Superior temporal gyrus (tissue), 1 donor: Measurements from ENCODE around the gene FERMT2.

Experiments
- DNase-seq: peaks from one replicate; pipeline ENCODE4 v3.0.0-alpha.2; 2016; ENCODE audit errors: extremely low spot score

Gene FERMT2, protein sequence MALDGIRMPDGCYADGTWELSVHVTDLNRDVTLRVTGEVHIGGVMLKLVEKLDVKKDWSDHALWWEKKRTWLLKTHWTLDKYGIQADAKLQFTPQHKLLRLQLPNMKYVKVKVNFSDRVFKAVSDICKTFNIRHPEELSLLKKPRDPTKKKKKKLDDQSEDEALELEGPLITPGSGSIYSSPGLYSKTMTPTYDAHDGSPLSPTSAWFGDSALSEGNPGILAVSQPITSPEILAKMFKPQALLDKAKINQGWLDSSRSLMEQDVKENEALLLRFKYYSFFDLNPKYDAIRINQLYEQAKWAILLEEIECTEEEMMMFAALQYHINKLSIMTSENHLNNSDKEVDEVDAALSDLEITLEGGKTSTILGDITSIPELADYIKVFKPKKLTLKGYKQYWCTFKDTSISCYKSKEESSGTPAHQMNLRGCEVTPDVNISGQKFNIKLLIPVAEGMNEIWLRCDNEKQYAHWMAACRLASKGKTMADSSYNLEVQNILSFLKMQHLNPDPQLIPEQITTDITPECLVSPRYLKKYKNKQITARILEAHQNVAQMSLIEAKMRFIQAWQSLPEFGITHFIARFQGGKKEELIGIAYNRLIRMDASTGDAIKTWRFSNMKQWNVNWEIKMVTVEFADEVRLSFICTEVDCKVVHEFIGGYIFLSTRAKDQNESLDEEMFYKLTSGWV

DNA sequence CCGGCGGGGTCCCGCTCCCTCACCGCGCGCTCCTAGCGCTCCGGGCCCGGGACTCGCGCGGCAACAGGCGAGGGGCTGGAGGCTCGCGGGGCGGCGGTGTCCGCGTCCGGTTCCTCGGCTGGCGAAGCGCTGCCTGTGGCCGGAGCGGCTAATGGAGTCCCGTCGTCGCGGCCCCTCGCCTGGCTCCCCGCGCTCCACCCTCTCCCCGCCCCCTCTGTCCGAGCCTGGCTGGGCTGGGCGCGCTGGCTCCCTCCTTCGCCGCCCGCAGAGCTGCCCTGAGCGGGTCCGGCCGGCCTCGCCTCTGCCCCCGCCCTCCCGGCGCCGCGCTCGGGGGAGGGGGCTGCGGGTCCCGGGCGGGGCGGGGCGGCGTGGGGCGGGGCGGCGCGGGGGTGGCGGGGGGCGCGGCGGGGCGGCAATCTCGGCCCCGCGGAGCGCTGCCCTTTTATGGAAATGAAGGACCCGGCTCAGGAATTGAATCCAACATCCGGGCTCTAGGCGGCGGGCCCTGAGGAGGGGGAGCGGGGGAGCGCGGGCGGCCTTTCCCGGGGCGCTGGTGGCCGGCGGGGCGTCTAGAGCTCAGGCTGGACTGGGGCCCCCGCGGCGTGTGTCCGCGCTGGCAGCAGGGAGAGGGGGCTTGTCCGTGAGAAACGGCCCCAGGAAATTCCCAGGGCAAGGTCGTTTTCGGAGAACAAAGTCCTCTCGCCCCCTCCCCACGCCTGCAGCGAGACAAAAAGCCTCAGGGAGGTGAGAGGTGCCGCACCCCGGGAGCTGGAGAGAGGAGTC lies at the start of gene FERMT2:
Gene FERMT2 (minus strand): TSS at position 153 of the 783 bp plus-strand sequence. CDS start 482 bp downstream, outside the sequence.
- peak; percentile 89 for DNase-seq

DNA sequence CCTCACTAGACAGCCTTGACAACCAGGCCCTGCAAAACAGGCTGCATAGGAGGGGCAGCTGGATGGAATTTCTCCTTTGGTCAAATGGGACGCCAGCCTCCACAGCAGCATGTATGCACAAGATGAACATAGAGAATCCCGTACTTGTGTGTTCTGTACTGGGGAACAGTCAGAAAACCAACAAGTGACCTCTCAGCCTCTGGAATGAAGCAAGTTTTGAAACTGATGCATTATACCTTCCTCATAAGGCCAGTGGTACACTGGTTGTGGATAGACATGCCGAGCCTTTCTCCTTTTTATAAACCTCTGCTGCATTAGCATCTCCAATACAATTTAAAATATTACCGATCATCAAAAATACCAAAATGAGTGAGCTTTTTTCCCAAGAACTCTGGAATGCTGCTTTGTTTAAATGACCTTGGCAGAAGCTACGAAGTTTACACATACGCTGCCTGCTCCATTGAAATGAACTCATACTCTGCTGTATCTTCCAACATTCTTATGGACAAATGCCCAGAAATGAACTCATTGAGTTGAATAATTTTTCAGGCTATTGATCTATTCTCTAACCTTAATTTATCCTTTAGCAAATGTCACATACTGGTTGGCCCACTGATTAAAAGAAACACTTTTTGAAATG lies 47.6 kb upstream of the FERMT2 start:
- DNase-seq: no peak

DNA sequence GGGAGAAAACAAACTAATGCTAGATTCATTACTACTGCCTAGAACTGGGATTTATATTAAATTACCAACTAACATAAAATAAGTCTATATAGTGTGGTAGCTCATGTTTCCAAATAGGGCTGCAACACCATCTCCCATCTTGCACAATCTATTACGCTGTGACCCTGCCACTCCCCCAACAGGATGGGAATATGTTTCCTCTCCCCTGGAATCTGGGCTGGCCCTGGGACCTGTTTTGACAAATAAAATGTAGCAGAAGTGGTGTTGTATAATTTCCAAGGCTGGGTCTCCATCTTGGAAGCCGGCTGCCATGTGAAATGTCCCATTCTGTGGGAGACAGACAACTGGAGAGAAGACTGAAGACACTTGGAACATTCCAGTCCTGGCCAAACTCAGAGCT lies 45.6 kb upstream of the FERMT2 start:
- DNase-seq: no peak

DNA sequence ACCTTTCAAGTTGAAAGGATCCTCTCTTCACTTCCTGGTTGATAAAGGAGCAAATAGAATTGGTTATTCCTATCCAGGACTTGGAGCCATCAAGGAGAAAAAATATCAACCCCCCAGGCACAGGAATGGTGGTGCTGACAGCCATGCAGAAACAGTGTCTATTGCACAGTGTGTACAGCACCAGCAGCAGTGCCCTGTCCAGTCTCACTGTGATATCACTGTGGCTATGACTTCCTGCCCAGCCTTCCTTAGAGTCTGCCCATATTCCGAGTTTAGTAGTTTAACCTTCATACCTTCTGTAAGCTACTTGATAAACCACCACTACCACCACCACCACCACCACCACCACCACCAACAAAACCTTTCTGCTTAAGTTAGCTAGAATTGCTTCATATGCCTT lies 45.1 kb upstream of the FERMT2 start:
- DNase-seq: no peak

DNA sequence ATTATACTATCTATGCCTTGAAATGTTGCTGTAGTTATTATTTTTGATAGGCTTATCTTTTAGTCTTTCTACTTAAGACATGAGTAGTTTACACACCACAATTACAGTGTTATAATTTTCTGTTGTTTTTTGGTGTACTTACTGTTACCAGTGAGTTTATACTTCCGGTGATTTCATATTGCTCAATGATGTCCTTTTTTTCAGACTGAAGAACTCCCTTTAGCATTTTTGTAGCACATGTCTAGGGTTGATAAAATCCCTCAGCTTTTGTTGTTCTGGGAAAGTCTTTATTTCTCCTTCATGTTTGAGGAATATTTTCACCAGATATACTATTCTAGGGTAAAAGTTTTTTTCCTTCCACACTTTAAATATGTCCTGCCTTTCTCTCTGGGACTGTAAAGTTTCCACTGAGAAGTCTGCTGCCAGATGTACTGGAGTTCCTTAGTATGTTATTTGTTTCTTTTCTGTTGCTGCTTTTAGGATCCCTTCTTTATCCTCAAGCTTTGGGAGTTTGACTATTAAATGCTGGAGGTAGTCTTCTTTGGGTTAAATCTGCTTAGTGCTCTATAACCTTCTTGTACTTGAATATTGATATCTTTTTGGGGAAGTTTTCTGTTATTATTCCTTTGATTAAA lies 41.5 kb upstream of the FERMT2 start:
- no peak for DNase-seq

DNA sequence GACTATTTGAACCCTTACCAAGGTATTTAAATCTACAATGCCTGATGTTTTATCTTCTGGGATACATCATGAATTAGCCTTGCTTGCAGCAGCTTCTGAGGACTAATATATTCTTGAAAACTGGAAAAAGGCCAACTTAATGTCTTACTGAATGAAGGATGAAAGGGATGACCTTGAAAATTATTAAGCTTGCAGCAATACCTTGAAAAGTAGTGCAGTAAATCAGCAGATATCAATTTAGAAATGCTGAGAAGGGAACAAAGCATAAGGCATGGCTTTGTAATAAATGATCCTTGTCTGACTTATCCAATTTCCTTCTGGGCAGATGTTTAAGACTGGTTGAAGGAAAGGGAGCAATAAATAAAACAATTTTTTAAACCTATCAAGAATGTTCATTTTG lies 37.3 kb upstream of the FERMT2 start:
- DNase-seq: no peak

DNA sequence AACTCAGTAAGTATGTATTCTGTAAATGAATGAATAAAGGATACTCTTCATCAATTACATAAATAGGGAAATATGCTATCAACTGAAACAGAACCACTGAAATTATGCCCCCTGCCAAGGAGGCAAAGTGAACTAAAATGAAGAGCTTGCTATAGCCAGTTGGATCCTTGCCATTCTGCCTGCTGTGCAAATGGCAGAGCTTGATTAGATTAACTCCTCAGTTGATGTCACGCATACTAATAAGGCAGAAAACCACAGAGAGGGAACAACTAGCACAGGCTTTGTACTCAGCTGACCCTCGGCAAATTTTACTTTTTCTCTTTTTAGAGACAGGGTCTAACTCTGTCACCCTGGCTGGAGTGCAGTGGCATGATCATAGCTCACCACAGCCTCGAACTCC lies 36.7 kb upstream of the FERMT2 start:
- no peak for DNase-seq

DNA sequence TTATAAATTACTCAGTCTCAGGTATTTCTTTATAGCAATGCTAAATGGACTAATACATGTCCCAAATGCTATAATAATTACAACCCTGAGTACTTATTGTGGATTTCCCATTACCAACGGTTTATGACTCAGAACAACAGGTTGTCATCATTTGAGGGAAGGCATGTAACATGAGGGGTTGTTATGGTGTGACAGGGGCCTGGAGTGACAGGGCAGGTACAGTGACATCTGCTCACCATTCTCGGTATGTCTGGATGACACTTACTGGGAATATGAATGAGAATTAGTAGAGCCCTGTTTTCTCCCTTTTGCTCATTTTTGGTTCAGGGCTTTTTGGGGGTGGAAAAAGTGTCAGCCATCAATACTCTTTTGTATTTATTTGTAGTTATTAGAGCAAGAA lies 36.2 kb upstream of the FERMT2 start:
- DNase-seq: no peak

DNA sequence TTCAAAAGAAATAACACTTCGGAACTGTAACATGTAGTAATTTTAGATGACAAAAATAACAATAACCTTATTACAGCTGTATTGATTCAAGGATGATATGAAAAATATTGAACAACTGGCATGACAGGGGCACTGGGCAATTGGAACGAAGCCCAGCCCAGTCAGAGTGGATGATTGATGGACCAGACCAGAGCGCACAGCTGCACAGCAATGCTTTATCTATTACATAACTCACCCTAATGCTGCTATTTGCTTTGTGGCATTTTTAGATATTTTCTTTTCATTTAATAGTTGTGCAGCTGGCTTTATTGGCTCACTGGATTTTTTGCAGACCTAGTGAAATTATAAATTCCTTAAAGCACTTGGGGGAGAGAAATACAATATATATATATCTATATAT lies 26.9 kb upstream of the FERMT2 start:
- DNase-seq: no peak

DNA sequence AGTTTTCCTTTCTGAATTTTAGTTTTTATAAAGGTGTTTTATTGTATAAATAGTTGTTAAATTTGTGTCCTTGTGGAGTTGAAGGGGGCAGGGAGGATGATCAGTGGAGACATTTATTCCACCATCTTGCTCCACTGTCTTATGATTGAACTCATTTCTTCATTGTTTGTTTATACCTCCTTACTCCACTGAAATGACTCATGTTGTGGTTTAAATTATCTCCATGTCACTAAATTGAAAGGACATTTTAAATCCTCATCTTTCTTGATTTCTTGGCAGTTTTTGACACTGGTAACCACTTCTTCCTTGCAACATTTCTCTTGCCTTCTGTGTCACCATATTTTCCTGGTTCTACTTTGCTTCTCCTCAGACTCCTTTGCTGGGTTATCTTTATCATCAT lies 23.6 kb upstream of the FERMT2 start:
- DNase-seq: no peak

DNA sequence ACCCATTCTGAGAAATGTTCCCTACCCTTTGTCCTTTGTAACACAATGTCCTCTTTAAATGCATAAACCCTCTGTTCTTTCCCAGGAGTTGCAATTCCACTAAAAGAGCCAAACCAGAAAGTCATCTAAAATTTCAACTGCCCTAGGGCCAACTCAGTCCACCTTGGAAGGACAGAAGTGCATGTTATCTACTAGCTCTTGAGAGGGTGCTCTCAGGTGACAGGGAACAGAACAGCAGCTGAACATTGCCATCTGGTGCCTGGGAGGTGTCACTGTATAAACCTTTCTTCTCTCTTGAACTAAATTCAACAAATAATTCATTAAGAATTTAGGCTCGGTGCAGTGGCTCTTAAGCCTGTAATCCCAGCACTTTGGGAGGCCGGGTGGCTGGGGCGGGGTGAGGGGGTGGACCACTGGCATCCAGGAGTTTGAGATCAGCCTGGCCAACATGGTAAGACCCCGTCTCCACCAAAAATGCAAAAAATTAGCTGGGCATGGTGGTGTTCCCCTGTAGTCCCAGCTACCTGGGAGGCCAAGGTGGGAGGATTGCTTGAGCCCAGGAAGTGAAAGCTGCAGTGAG lies 10.3 kb upstream of the FERMT2 start:
- no peak for DNase-seq

DNA sequence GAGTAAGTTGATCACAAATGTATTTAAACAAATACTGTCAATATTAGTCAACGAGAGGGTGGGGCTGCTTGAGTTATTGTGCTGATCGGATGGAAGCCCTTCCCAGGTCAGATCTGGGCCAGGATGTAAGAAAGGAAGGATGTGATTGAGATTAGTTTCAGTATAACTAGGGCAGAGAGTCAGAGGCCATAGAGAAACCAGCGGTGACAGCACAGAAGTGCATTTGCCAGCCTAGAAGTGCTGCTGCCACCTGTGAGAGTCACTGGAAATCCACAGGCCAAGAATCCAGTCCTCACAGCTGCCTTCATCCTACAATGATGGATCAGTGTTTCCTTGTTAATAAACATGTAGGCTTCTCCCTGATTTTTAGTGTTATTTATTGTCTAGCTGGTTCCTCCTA lies 9.8 kb upstream of the FERMT2 start:
- no peak for DNase-seq

DNA sequence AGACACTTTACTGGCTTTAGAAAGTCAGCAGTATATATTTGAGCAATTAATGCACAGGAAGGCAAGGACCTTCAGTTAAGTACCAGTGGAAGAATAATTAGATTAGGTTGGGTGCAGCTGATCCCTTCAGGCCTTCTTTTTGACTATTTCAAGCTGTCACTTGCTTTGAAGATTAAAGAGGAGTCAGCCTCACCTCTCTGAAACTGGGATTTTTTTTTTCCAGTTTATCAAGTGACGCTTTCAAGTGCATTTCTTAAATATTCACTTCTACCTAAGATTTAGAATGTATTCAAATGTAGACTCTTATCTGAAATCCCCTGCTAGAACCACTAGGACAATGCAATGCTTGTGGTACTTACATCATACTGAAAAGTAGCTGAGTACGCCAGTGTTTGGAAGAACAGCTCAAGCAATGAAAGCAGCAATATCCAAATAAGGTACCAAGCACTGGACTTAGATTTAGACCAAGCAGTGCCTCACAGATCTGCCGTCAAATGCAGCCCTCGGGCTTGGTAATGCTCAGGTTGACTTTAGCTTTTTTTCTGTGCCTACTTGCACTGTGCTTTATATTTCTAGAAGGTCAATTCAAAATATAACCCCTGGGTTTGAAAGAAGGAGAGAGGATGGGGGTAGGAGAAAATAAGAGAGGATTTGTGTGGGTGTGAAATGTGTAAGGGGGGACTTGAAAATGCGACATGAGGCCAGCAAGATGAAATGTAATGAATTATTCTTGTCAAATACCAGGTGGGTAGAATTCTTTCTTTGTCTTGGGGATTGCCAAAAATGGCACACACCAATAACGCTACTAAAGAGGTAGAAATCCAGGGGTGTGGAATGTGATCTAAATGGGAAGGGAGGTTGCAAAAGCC lies 3.7 kb upstream of the FERMT2 start:
- DNase-seq: peak; percentile 35

DNA sequence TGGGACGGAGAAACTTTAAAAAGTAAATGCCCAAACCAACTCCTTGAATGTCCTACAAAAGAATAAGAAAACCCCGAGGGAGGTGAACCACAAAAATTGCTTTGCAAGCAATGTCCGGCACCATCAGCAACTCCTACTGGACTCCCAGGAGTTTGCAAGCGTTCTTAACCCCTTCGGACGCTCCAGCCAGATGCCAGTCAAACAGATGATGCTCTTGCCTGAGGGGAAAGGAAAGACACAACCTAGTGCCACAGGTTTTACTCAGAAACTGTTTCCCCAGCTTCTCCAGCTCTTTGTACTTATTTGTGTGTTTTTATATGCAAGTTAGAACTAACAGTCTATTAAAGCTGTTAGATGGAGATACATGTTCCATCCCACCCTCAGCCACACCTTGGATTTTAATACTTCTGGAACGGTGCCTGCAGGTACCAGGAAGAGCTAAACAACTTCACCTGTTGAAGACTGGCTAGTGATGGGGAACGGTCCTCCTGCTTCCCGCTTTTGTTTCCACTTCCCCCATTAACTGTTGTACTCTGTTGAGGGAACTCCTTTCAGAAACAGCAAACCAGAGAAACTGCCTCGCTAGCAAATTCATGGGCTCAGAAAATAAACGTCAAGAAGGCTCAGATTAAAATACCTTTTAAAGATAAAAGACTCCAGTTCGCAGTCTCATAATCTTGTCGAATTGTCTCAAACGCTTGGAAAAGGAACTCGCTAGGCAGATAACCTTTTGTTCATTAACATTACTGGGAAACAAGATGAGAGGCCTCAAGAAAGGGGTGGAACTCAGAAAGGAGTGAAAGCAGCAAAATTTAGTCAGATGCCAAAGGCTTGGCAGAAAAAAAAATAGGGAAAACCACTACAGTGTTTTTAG lies 1.1 kb upstream of the FERMT2 start:
- peak; percentile 82 for DNase-seq

DNA sequence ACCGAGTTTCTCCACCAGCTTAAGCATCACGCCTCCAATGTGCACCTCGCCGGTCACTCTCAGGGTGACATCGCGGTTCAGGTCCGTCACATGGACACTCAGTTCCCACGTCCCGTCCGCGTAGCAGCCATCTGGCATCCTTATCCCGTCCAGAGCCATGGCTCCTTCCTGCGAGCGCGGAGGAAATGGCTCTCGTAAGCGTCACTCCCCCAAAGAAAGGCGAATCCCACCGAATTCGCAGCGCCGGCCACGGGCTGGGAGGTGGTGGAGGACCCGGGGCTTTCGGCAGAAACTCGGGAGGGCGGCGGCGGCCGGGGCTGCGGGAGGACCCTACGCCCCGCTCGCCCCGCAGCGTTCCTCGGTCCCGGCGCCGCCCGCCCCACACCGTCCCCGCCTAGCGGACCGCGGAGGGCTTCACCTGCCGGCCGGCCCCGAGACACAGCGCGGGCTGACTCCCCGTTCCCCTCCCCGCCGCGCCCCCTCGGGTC lies 396 bp downstream of the FERMT2 start:
- no peak for DNase-seq

DNA sequence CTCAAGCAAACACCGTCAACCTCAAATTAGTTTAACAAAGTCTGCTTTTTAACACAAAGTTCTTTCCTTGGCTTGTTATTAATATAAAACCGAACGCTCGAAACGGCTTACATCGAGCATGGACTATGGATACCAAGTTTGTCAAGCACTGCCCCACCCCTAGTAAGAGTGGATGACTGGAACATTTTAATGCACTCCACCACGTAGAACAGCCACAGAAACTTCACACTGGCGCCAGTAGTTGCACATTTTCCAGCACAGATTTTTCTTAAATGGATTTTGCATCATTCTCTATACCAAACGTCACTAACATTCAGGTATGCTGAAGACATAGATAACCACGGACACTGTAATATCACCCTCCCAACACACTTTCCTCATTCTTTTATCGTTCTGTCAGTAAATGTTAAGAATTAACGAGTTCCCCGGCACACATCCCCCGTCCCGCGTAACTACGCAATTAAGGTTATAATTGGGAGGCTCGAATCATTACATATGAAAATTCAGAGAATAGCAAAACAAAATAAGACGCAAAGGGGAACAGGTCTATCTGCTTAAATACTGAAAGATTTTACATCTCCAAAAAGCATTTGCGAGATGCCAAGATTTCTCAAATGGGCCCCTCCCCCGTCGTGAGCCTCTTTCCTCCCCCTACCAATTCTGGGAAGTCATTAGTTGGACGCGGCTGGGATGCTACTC lies 990 bp downstream of the FERMT2 start:
- peak; percentile 80 for DNase-seq

DNA sequence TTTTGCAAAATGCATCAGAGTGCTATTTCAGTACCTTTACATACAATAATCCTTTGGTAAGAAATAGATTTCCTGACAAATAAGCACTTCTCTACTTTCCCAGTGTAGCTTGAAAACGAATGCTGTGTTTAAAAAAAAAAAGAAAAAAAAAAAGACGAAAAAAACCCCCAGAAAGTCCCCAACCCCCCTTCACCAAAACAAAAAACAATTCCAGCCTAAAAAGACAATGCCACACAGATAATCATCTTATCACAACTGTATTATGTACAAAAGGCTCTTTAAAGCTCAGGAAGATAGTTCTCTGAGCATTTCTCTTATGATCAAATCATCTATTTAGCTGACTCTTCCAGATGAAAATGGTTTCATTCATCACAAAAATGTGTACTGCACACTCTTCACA lies 1.6 kb downstream of the FERMT2 start:
- DNase-seq: no peak

DNA sequence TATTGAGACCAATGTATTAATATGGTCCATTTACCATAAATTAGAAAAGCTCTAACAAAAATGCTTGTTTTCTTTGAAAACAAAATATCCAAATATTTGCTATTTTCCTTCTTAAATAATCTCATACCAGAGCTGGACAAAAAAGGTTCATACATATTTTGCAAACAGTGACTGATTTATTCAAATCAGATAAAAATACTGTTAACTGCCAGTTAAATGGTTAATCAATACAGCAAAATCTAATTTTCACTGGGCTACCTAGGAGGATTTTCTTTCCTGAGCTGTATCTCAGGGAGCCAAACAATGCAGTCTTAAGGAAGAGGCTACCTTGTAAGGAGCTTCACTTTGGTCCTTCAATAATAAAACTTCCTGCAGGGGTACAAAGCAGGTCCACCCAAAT lies 2.0 kb downstream of the FERMT2 start:
- no peak for DNase-seq
